ENCODE measurements around the gene GPATCH3. TPM values are rescaled to one million over a fixed set of nuclear protein-coding genes. Genes with fewer than 3 reads are reported as not detected.

The GPATCH3 gene
- total and polyA plus RNA-seq, 7 donors: 6.6 to 14.3 (median 9.7) TPM

DNA sequence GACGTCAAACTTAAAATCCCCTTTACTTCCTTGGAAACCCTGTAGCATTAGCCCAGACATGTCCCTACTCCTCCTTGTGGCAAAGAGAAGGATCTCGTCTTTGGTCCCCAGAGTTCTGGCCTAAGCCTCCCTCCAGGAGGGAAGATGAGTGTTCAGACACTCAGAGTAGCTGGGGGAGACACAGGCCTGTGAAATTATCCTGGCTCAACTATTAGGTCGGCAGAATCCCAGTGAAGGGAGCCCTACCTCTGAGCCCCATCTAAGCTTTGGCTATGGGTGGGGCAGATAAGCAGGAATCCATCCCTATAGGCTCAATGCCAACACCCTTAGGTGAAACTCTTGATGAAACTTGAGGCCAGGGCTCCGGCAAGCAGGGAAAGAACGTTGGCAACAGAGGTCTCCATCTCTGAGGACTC, 39.0 kb downstream of the GPATCH3 start:
- H3K9me3 ChIP-seq: no peaks in the 10 kb centered on the region
- H3K36me3 ChIP-seq: peaks cover 0 to 3% (median 0%) of the 10 kb centered on the region in 4 donors
- H3K27ac ChIP-seq: no peak overlapping the region
- DNase-seq: no peak
- intact Hi-C loops (cut with DNase I): loop anchor here (10.0 kb wide), 1 partner anchor 166 kb away; the partner anchor contains the start of gene ARID1A
- no peak overlapping the region for H3K4me3 ChIP-seq
- no peaks in the 10 kb centered on the region for H3K27me3 ChIP-seq
- TF ChIP-seq POLR2AphosphoS5 (IDR thresholded peaks at IDR 0.05): no peak
- TF ChIP-seq, protein P1, sequence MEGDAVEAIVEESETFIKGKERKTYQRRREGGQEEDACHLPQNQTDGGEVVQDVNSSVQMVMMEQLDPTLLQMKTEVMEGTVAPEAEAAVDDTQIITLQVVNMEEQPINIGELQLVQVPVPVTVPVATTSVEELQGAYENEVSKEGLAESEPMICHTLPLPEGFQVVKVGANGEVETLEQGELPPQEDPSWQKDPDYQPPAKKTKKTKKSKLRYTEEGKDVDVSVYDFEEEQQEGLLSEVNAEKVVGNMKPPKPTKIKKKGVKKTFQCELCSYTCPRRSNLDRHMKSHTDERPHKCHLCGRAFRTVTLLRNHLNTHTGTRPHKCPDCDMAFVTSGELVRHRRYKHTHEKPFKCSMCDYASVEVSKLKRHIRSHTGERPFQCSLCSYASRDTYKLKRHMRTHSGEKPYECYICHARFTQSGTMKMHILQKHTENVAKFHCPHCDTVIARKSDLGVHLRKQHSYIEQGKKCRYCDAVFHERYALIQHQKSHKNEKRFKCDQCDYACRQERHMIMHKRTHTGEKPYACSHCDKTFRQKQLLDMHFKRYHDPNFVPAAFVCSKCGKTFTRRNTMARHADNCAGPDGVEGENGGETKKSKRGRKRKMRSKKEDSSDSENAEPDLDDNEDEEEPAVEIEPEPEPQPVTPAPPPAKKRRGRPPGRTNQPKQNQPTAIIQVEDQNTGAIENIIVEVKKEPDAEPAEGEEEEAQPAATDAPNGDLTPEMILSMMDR (IDR thresholded peaks at IDR 0.05): no peak
- no peak for TF ChIP-seq POLR2A (IDR thresholded peaks at IDR 0.05)
- TF ChIP-seq EP300 (IDR thresholded peaks at IDR 0.05): no peak
- H3K4me1 ChIP-seq: peaks cover 0 to 29% (median 25%) of the 10 kb centered on the region in 4 donors
- 47 to 69% methylated on average over 5 of the region's 5 CpGs for WGBS, 2 donors

- intact Hi-C loops (cut with DNase I): no loop called here
- Histone ChIP-seq H3K27me3 (no peaks in the 10 kb centered on the region), H3K36me3 (peaks cover under 1 to 22% (median 12%) of the 10 kb centered on the region in 4 donors), H3K4me1 (peaks cover 0 to 15% (median 12%) of the 10 kb centered on the region in 4 donors), H3K4me3 (no peak overlapping the region), H3K9me3 (no peaks in the 10 kb centered on the region), H3K27ac (peak overlapping the region in 2 of 4 donors; percentile 18 to 59)
- 94% methylated on average over 7 of the region's 7 CpGs for WGBS, 2 donors
- TF ChIP-seq EP300 (IDR thresholded peaks at IDR 0.05): no peak
- no peak for TF ChIP-seq POLR2A (IDR thresholded peaks at IDR 0.05)
- TF ChIP-seq, protein P1 (IDR thresholded peaks at IDR 0.05): no peak
- no peak for TF ChIP-seq POLR2AphosphoS5 (IDR thresholded peaks at IDR 0.05)
- DNase-seq: no peak
These were observed 41.2 kb downstream of the GPATCH3 start for GRCh38 chr1:26858891-26859640.

GRCh38 chr1:26858160-26858559, 42.1 kb downstream of the GPATCH3 start:
- 89 to 91% methylated on average over 4 of the region's 4 CpGs for WGBS, 2 donors
- Histone ChIP-seq H3K27me3 (no peaks in the 10 kb centered on the region), H3K36me3 (peaks cover 5 to 31% (median 16%) of the 10 kb centered on the region in 4 donors), H3K4me1 (peaks cover 0 to 9% (median 6%) of the 10 kb centered on the region in 4 donors), H3K4me3 (no peak overlapping the region), H3K9me3 (no peaks in the 10 kb centered on the region), H3K27ac (peak overlapping the region in 2 of 4 donors; percentile 18 to 59)
- intact Hi-C loops (cut with DNase I): no loop called here
- DNase-seq: peak; percentile 43
- TF ChIP-seq POLR2AphosphoS5 (IDR thresholded peaks at IDR 0.05): no peak
- TF ChIP-seq, protein P1 (IDR thresholded peaks at IDR 0.05): no peak
- TF ChIP-seq POLR2A (IDR thresholded peaks at IDR 0.05): no peak
- TF ChIP-seq EP300 (IDR thresholded peaks at IDR 0.05): no peak

DNA sequence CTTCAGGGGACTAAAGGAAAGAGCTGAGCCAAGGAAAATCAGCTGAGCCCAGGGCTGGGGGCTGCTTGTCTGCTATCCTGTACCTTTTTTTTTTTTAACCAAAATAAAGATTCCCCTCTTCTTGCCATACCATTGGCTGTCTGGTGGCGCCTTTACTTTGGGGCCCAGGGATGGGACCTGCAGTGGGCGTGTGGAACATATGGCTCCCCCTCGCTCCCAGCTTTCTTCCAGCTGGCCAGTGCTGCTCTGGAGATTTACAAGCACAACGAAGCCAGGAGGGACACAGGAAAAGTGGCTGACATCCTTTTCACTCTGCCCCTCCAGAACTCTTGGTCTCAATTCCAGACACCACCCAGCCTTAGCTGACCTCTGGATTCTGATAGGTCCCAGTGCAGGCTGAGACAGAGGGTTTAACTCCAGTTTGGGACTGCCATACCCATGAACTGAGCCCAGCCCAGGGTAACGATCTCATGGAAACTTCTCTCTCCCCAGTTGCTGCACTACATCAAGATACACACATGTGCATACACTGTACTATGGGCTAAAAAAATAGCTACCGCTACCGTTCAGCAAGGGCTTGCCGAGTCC, 42.7 kb downstream of the GPATCH3 start:
- Histone ChIP-seq H3K27me3 (no peaks in the 10 kb centered on the region), H3K36me3 (peaks cover 5 to 34% (median 18%) of the 10 kb centered on the region in 4 donors), H3K4me3 (no peak overlapping the region), H3K27ac (peak overlapping the region in 1 of 4 donors; percentile 59), H3K4me1 (peaks cover 0 to 9% (median 6%) of the 10 kb centered on the region in 4 donors), H3K9me3 (no peaks in the 10 kb centered on the region)
- WGBS, 2 donors: 86 to 92% methylated on average over 8 of the region's 8 CpGs
- TF ChIP-seq, protein P1 (IDR thresholded peaks at IDR 0.05): no peak
- TF ChIP-seq POLR2A (IDR thresholded peaks at IDR 0.05): no peak
- peak; percentile 44 for DNase-seq
- intact Hi-C loops (cut with DNase I): no loop called here
